Breast epithelium (tissue), 4 donors: ENCODE measurements around the gene CCR3. TPM values are rescaled to one million over a fixed set of nuclear protein-coding genes. Genes with fewer than 3 reads are reported as not detected.

Experiments
- DNase-seq, 2 donors: peaks; one replicate each; pipeline ENCODE4 v3.0.0-alpha.2; 2019; ENCODE audit warnings: low spot score in 2 of 2
- H3K27ac ChIP-seq, 2 donors: fragments of 200-600 bp; sonication (generic) in 1 of 2; one replicate each; pipeline ENCODE4 v1.5.1; 2016 to 2019; ENCODE audit warnings: mild to moderate bottlenecking in 1 of 2
- H3K27me3 ChIP-seq, 2 donors: fragments of 200-600 bp; sonication (generic) in 1 of 2; one replicate each; pipeline versions ENCODE4 v1.5.1 to v1.6.0; 2017 to 2019; ENCODE audit warnings: control low read depth in 1 of 2, mild to moderate bottlenecking in 1 of 2
- H3K36me3 ChIP-seq: fragments of 200-600 bp; one replicate; pipeline ENCODE4 v1.5.1; 2019
- H3K4me1 ChIP-seq, 2 donors: fragments of 200-600 bp; sonication (generic); one replicate each; pipeline ENCODE4 v1.5.1; 2016 to 2019; ENCODE audit warnings: control low read depth in 1 of 2
- H3K4me3 ChIP-seq, 3 donors: fragments of 200-600 bp; sonication (generic); 1 replicate in 2 of 3; 2 replicates in 1 of 3; pipeline ENCODE4 v1.5.1; 2016 to 2019; ENCODE audit warnings: mild to moderate bottlenecking in 3 of 3, moderate library complexity in 2 of 3
- H3K9me3 ChIP-seq, 2 donors: fragments of 200-600 bp; sonication (generic) in 1 of 2; one replicate each; pipeline ENCODE4 v1.5.1; 2016 to 2019; ENCODE audit warnings: control low read depth in 1 of 2
- CTCF ChIP-seq, 3 donors: fragments of 450-650 bp; IDR thresholded peaks; one replicate each; pipeline ENCODE4 v1.5.1; 2016 to 2017; ENCODE audit warnings: antibody characterized with exemption in 3 of 3, mild to moderate bottlenecking in 3 of 3, moderate library complexity in 3 of 3
- POLR2A ChIP-seq: fragments of 450-650 bp; IDR thresholded peaks from one replicate; pipeline ENCODE4 v1.6.1; 2016; ENCODE audit warnings: antibody characterized with exemption, mild to moderate bottlenecking, moderate library complexity
- POLR2AphosphoS5 ChIP-seq, 3 donors: sonication (generic); formaldehyde crosslinking; IDR thresholded peaks; one replicate each; pipeline ENCODE4 v1.6.1; 2017; ENCODE audit warnings: antibody characterized with exemption in 3 of 3
- intact Hi-C: fragments of 100-400 bp; cut with DNase I; formaldehyde crosslinking; loops from one replicate; pipeline ENCODE4 v1.15.1; 2023; ENCODE audit warnings: low total_unique reads
- total RNA-seq, 3 donors: library from RNA; depleted of rRNA; stranded (reverse); fragments of >200 nt; gene quantifications; one replicate each; pipeline ENCODE4 v1.1.0, GENCODE V29; 2016

The CCR3 gene
- total RNA-seq, 3 donors from 2014 or later, result not detected

DNA sequence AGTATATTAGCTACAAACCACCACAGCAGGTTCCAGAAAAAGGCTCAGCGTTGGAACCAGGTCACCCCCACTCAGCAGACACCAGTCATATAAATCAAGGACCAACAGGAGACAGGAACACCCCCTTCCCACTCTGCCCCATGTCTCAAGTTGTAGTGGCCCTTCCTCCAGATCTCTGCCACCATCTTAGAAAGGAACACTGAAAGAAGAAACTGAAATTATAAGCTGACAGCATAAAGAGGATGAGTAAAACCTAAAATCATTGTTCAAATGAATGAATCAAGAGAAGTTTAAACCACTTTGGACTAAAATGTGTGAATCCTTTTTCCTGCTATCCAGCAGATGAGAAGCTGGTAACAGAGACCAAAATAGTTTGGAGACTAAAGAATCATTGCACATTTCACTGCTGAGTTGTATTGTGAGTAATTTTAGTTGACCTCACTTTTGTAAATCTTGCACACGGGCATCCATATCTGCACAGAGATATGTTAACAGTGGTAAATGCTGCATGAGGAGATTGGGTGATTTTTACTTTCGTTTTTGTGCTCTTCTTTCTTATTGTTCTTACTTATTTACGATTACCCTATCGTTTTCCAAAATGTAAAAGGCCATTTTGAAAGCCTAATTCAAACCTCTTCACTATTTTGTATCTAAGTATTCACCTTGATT lies 19.8 kb downstream of the CCR3 start:
- no peak for TF ChIP-seq POLR2A
- TF ChIP-seq CTCF (IDR thresholded peaks at IDR 0.05), result no peak
- TF ChIP-seq POLR2AphosphoS5 (IDR thresholded peaks at IDR 0.05), result no peak
- no peaks in the 10 kb centered on the region for H3K27me3 ChIP-seq
- H3K27ac ChIP-seq, result no peak overlapping the region
- no peaks in the 10 kb centered on the region for H3K9me3 ChIP-seq
- intact Hi-C loops, result no loop called here
- H3K36me3 ChIP-seq, result no peaks in the 10 kb centered on the region
- no peak for DNase-seq
- H3K4me3 ChIP-seq, result peak overlapping the region in 1 of 3 donors; percentile 4
- H3K4me1 ChIP-seq, result no peaks in the 10 kb centered on the region

GRCh38 chr3:46264002-46264401 lies 21.7 kb downstream of the CCR3 start:
- TF ChIP-seq POLR2AphosphoS5 (IDR thresholded peaks at IDR 0.05) (no peak), POLR2A (no peak), CTCF (IDR thresholded peaks at IDR 0.05) (no peak)
- Histone ChIP-seq H3K27me3 (no peaks in the 10 kb centered on the region), H3K9me3 (no peaks in the 10 kb centered on the region), H3K36me3 (no peaks in the 10 kb centered on the region), H3K4me1 (no peaks in the 10 kb centered on the region), H3K27ac (no peak overlapping the region), H3K4me3 (no peak overlapping the region)
- DNase-seq, result no peak
- intact Hi-C loops, result no loop called here

GRCh38 chr3:46266598-46266997 lies 24.3 kb downstream of the CCR3 start:
- H3K27ac ChIP-seq, result no peak overlapping the region
- no peaks in the 10 kb centered on the region for H3K27me3 ChIP-seq
- no peaks in the 10 kb centered on the region for H3K36me3 ChIP-seq
- TF ChIP-seq POLR2AphosphoS5 (IDR thresholded peaks at IDR 0.05) (no peak), POLR2A (no peak), CTCF (IDR thresholded peaks at IDR 0.05) (no peak)
- no peak overlapping the region for H3K4me3 ChIP-seq
- no peaks in the 10 kb centered on the region for H3K9me3 ChIP-seq
- no peak for DNase-seq
- intact Hi-C loops, result no loop called here
- H3K4me1 ChIP-seq, result no peaks in the 10 kb centered on the region

GRCh38 chr3:46269556-46269955 lies 27.3 kb downstream of the CCR3 start:
- no peaks in the 10 kb centered on the region for H3K4me1 ChIP-seq
- H3K4me3 ChIP-seq, result no peak overlapping the region
- H3K9me3 ChIP-seq, result no peaks in the 10 kb centered on the region
- TF ChIP-seq POLR2A, result no peak
- TF ChIP-seq CTCF (IDR thresholded peaks at IDR 0.05), result no peak
- no peak for TF ChIP-seq POLR2AphosphoS5 (IDR thresholded peaks at IDR 0.05)
- no peaks in the 10 kb centered on the region for H3K36me3 ChIP-seq
- H3K27me3 ChIP-seq, result no peaks in the 10 kb centered on the region
- intact Hi-C loops, result no loop called here
- no peak for DNase-seq
- no peak overlapping the region for H3K27ac ChIP-seq

- H3K27me3 ChIP-seq, result no peaks in the 10 kb centered on the region
- intact Hi-C loops, result no loop called here
- H3K9me3 ChIP-seq, result no peaks in the 10 kb centered on the region
- DNase-seq, result no peak
- H3K36me3 ChIP-seq, result no peaks in the 10 kb centered on the region
- H3K27ac ChIP-seq, result no peak overlapping the region
- no peak for TF ChIP-seq POLR2AphosphoS5 (IDR thresholded peaks at IDR 0.05)
- TF ChIP-seq CTCF (IDR thresholded peaks at IDR 0.05), result no peak
- no peak for TF ChIP-seq POLR2A
- no peak overlapping the region for H3K4me3 ChIP-seq
- no peaks in the 10 kb centered on the region for H3K4me1 ChIP-seq
Measured at GRCh38 chr3:46270474-46270873, 28.2 kb downstream of the CCR3 start.
